ENCODE measurements around the gene RACK1. TPM values are rescaled to one million over a fixed set of nuclear protein-coding genes. Genes with fewer than 3 reads are reported as not detected.
A peak's percentile ranks its signal among the peaks of the same experiment; 100 is the strongest.

Gene RACK1
- total and polyA plus RNA-seq, 2 donors (not counting 3 experiments of a cell fraction or from before 2014, with no cell fraction given) = 1,910 to 5,629 TPM

DNA sequence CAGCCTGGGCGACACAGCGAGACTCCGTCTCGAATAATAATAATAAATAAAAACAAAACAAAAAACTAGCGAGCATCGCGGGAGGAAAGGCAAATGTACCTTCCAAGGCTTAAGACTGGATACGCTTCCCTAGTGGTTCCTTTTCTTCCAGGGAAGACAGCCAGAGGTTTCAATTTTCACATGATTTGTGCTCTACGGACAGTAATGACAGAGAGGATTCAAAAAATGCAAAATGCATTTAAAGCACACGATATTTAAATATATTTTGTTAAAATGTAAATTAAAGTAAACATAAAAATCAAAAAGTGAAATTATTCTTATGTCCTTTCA is 24.9 kb downstream of the RACK1 start:
- no peak for FAIRE-seq
- intact Hi-C loops (cut with micrococcal nuclease) (loop anchor here (1.0 kb wide), 2 partner anchors 11 to 27 kb away; no protein-coding TSS in a partner anchor), dilution Hi-C loops (cut with MboI; ENCODE audit: extremely low pct_ligation_motif_present, low sequenced_read_pairs) (no loop called here)
- H3K4me1 ChIP-seq (ENCODE audit: control insufficient read depth, extremely low read depth, insufficient read depth, low read length) = peaks cover 16% of the 10 kb centered on the region
- BruUV-seq (replicated peaks) = no TSS peak
- no peak overlapping the region for H3K27ac ChIP-seq (ENCODE audit: insufficient read depth, low read depth, low read length)
- POLR2A ChIA-PET = no interaction called here
- no peak for TF ChIP-seq EZH2 (IDR thresholded peaks at IDR 0.05; ENCODE audit: borderline replicate concordance, low read depth, low read length, severe bottlenecking)
- TF ChIP-seq FOS (IDR thresholded peaks at IDR 0.05; ENCODE audit: borderline replicate concordance, insufficient read depth, low read length) = no peak
- no peak for TF ChIP-seq GATA2 (IDR thresholded peaks at IDR 0.05; ENCODE audit: insufficient read depth, insufficient read length, low read depth, low read length)
- TF ChIP-seq POLR2AphosphoS5 (IDR thresholded peaks at IDR 0.05; ENCODE audit: insufficient read depth, low read depth, low read length) = no peak
- TF ChIP-seq JUN (IDR thresholded peaks at IDR 0.05; ENCODE audit: borderline replicate concordance, insufficient read depth, insufficient read length, low read depth) = no peak
- TF ChIP-seq, protein P1, sequence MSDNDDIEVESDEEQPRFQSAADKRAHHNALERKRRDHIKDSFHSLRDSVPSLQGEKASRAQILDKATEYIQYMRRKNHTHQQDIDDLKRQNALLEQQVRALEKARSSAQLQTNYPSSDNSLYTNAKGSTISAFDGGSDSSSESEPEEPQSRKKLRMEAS (IDR thresholded peaks at IDR 0.05; ENCODE audit: insufficient read depth, insufficient read length) = no peak
- no peak for TF ChIP-seq MYC (IDR thresholded peaks at IDR 0.05; ENCODE audit: low read depth, low read length)
- no peak for TF ChIP-seq POLR2A (IDR thresholded peaks at IDR 0.05; ENCODE audit: low read depth, low read length)
- no peak for TF ChIP-seq CTCF (IDR thresholded peaks at IDR 0.05; ENCODE audit: extremely low read depth in 1 of 2, insufficient read depth in 1 of 2, low read depth in 1 of 2, low read length in 2 of 2)
- H3K27me3 ChIP-seq (ENCODE audit: control insufficient read depth in 2 of 2, insufficient read depth in 2 of 2, low read length in 2 of 2) = no peaks in the 10 kb centered on the region
- no peak for DNase-seq (ENCODE audit: low read depth, low spot score)
- no peak overlapping the region for H2AFZ ChIP-seq (ENCODE audit: low read depth, low read length)
- H3K4me3 ChIP-seq (replicated peaks in 1 of 3; ENCODE audit: insufficient read depth in 1 of 3, low read depth in 1 of 3, low read length in 3 of 3) = peak overlapping the region; percentile 14 to 49 (median 17)
- H3K79me2 ChIP-seq (ENCODE audit: control insufficient read depth, insufficient read depth, low read length) = no peaks in the 10 kb centered on the region
- no peaks in the 10 kb centered on the region for H3K9me1 ChIP-seq (replicated peaks; ENCODE audit: control insufficient read depth, extremely low read depth, insufficient read depth, low read length)
- peak overlapping the region; percentile 43 for H3K4me2 ChIP-seq (ENCODE audit: insufficient read depth, low read length)
- H3K9me3 ChIP-seq (replicated peaks; ENCODE audit: control insufficient read depth, insufficient read depth, low read length) = no peaks in the 10 kb centered on the region
- no peak overlapping the region for H3K9ac ChIP-seq (replicated peaks; ENCODE audit: extremely low read depth, insufficient read depth, low read length)
- no peaks in the 10 kb centered on the region for H3K36me3 ChIP-seq (ENCODE audit: control insufficient read depth in 2 of 2, extremely low read depth in 1 of 2, insufficient read depth in 2 of 2, low read length in 2 of 2)
- CTCF ChIA-PET = no interaction called here
- no peaks in the 10 kb centered on the region for H4K20me1 ChIP-seq (replicated peaks; ENCODE audit: control insufficient read depth, extremely low read depth, insufficient read depth, low read length)

All from endothelial cell of umbilical vein (primary cell).